ENCODE data around the gene DNMT3A.

The DNMT3A gene

DNA sequence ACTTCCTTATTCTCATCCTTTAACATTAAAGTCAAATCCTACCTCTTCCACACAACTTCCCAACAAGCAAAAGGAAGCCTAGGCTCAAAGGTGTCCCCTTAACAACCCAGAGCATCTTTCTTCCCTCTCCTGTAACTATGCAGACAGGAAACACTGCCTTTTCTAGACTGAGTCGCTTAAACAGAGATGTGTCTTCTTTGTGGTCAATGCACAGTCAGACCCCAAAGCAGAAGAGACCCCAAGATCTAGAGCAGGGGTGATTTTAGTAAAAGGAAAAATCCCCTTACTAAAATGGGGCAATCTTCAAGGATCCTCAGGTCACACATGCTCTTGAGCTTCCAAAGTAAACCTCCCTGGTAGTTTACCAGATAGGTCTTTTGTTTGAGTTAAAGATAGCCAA lies 86.8 kb downstream of the DNMT3A start:
- DNase-seq, result no peak

DNA sequence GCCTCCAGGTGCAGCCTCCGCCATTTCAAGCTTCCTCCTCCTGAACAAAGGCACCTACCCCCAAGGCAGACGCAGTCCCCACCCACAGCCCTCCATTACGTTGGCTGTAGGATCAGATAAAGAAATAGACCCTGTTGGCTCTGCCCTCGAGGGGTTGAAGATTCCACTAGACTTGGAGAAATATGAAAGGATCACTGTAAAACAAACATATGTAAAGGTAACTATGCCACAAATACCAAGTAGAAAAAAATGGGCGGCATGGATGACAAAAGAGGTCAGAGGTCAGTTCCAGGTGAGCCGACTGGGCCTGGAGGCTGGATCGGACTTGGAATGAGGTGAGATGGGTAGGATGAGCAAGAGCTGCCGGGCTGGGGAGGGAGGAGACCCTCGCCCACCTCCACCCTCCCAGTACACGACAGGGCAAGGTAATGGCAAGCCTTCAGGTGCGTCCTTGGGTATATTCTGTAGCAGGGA lies 88.5 kb downstream of the DNMT3A start:
- no peak for DNase-seq

DNA sequence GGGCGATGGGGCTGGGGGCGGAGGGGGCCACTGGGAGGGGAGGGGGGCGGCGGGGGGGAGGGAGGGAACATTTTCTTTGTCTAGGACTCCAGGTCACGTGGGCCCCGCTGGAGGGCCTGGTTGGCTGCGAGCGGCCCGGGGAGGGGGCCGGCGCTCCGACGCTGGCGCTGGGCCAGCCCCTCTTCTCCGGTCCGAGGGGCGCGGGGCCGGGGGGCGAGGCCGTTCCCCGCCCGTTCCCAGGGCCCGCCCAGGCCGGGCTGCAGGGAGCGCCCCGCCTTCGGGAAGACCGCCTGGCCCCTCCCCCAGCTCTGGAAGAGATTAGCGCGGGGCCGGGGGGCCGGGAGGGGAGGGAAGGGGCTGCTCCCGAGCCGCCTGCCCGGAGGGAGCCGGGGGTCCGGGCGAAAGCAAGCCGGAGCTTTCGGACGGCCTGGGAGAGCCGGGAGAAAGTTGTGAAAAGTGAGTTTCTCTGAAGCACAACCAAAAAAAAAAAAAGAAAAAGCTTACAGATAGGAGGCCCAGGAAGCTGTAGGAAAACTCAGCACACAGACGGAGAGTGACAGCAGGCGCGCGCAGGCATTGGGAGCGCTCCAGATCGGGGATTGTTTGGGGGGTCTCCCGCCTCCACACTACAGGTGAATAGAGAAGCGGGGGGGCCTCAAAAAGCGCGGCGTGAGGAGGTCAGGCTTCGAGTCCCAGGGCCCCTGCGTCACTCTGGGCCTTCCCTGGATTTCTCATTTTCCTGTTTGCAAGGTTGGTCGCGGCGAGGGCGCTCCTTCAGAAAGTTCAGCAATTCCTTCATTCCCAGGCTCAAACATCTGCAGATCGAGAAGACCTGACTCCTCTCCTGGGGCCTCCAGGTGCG lies 89.2 kb downstream of the DNMT3A start:
- DNase-seq, result no peak

DNA sequence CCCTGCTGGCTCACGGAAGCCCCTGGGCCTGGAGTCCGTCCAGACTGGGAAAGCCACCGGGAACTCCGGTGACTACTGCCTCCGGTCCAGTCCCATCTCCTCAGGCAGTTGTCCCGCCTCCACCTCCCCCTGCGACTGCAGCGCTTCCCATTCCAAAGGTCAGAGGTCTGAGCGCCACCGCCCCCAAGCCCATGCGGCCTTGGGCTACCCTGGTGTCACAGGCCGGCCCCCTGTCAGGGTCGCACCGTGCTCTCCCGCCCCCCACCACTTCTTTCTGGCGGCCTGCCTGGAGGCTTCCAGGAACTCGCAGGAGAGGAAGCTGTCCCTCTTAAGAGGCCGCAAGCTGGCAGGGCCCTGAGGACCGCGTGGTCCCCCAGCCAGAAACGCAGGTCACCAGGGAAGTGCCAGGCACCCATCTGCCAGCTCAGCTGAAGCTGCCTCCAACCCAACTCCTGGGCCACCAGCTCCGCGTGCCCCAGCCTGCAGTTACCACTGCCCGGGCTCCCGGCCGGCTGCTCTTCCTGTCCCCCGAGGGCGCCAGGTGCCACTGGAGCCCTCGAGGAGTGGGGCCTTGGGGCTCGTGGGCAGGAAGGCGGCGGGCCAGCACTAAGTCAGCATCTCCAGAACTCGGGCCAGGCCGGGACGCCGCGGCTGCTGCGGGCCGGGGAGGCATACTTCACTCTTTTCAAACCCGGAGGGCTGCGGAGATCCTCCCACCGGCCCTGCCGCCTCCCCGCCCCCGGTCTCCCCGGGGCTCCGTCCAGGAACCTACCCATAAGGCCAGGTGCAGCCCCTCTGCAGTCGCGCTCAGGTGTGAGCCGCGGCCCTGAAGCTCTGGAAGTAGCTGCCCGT lies 90.1 kb downstream of the DNMT3A start:
- no peak for DNase-seq

DNA sequence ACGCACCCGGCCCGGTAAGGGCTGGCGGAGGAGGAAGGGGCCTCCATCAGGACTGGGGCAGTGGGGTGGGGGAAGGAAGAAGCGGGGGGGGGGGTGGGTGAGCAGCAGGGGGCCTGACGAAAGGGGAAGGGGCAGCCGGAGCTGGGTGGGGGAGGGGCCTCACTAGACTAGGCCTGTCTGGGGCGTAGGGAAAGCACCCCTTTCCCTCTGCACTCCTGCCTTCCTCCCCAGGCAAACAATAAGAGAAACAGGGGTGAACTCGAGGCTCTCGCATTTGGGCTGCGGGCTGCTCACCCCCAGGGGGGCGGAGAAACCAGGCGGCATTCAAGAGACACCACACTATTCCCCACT lies 90.7 kb downstream of the DNMT3A start:
- DNase-seq, result no peak

DNA sequence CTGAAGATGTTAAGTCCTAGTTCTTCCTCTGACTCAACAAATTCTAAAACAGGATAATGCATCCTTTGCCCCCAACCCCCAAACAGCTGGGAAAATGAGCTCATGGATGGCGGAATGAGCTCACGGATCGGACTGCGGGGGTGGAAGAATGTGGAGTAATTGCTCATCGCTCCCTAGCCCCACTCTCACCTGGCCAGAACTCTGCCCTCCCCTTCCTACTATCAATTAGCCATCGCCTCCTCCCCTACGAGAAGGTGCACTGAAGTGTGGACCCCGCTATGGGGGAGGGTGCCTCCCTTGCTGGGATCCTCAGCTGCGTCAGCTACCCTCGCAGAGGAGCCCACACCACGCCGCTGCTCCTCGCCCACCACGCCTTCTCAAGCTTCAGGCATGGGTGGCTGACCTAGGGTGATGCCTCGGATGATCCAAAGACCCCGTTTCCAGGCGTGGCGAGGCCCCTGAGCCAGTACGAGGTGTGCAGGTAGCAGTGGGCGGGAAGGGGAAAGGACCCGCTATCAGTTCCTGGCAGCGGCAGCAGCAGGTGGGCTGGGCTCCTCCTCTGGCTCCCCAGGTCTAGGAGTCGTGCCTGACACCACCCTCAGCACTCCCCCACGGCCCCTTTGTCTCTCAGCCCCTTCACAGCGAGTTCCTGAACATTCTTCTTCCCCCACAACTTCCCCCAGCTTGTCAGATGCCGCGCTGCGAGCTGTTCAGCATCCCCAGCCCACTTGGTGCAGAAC lies 91.2 kb downstream of the DNMT3A start:
- no peak for DNase-seq

DNA sequence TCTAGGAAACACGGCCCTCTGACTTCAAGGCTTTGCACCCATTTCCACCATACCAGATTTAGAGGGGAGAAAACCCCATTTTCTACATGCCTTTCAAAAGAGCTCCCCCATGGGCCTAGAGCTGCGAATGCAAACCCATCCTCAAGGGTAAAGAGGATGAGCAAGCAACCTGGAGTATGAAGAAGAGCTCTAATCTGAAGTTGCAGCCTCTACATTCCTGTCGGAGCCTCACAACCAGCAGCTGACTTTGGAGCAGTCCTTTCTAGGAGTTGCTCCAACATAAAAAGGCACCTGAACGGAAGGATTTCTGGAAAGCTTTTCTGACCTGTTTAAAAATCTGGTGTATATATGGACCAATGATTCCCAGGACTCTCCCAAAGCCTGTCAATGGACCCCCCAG lies 91.9 kb downstream of the DNMT3A start:
- no peak for DNase-seq

DNA sequence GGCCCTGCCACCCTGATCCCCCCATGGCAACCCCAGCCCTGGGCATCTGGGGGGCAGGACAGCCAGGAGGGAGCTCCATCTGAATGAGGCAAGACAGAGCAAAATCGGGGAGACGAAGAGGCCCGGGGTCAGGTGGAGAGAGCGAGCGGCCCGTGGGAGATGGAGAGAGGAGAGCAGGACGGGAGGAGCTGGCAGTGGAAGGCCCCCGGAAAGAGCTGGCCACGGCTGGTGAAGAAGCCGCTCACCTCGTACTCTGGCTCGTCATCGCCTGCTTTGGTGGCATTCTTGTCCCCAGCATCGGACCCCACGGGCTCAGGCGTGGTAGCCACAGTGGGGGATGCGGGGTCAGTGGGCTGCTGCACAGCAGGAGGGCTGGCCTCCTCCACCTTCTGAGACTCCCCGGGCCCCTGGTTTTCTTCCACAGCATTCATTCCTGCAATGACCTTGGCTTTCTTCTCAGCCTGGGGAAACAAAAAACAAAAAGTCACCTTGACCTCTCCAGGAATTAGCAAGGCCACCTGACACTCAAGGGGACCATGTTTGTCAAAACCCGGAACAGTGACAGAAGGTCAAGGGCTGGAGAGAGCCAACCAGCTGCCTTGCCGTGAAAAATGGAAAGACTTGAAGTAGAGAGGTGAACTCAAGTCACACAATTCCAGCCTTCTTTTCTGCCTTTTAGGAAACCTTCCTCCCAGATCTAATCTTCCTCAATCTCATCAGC lies 93.8 kb downstream of the DNMT3A start:
- no peak for DNase-seq

DNA sequence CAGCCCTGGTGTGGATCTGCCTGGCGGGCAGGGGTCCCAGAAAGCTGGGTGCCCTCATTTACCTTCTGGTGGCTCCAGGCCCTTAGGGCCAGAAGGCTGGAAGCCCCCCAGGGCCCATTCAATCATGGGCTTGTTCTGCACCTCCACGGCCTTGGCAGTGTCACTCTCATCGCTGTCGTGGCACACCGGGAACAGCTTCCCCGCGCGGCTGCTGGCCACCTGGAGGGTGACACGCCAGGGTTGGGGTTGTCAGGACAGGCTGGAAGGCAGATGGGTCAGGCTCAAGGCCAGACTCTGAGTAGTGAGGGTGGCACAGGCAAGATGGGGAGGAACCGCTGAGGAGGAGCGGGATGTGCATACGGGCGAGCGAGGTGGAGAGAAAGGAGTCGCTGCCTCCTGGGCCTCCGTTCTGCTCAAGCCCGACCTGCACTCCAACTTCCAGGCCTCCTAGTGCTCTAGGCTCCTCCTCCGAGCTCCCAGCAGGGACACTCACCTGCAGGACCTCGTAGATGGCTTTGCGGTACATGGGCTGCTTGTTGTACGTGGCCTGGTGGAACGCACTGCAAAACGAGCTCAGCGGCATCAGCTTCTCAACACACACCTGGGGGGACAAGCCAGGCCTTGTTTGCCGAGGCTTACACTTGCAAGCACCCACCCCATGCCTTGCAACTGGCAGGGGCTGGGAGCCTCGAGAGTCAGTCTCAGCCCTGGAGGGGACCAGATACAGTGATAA lies 95.0 kb downstream of the DNMT3A start:
- DNase-seq, result no peak

DNA sequence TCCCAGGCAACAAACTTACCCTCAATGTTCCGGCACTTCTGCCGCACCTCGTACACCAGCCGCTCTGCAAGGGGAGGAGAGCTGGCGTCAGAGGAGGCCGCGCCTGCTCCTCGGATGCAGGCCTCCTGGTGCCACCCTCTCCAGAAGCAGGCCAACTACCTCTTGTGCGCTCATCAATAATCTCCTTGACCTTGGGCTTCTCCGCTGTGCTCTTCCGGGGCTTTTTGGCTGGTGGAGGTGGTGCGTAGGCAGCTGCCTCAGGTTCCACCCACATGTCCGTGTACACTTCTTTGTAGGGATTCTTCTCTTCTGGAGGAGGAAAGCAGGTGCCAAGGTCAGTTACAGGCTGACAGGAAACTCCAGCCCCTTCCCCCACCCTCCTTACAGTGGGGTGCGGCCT lies 95.7 kb downstream of the DNMT3A start:
- no peak for DNase-seq

DNA sequence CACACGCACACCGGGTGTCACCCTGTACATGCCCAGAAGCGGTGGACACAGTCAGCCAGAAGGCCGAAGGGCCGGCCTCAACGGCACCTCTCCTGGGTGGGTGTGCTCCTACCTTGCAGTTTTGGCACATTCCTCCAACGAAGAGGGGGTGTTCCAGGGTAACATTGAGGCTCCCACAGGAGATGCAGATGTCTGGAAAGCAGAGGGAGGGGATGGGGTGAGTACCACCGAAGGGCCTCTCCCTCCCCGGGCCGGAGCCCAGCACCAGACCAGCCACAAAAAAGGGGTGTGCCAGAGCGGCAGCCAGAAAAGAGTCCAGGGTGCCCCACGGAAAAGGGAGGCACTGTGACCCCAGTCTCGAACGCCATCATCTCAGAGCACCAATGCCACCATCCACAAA lies 96.6 kb downstream of the DNMT3A start:
- no peak for DNase-seq

DNA sequence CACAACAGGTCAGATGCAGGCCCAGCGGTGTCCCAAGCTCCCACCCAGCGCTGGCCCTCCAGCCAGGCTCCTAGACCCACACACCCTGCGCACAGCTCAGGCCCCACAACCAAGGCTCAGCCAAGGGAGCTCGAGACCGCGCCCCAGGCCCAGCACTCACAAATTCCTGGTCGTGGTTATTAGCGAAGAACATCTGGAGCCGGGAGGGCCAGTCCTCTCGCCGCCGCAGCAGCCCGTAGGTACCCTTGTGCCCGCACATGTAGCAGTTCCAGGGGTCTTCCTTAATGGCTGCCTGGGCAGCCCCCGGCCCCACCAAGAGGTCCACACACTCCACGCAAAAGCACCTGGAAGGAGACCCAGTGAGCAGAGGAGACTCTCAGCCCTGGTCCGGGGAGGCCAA lies 97.7 kb downstream of the DNMT3A start:
- no peak for DNase-seq

DNA sequence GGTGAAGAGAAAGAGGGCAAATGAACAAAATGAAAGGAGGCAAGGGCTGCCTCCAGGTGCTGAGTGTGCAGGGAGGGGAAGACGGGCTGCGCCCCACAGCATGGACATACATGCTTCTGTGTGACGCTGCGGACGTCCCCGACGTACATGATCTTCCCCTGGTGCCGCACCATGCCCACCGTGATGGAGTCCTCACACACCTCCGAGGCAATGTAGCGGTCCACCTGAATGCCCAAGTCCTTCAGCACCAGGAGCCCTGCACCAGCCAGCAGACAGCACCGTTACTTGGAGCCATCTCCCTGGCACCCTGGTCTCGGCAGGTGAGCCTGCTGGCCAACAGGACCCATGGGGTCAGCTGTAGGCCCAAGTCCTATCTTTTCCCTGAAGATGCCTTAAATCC lies 100.3 kb downstream of the DNMT3A start:
- DNase-seq, result no peak

DNA sequence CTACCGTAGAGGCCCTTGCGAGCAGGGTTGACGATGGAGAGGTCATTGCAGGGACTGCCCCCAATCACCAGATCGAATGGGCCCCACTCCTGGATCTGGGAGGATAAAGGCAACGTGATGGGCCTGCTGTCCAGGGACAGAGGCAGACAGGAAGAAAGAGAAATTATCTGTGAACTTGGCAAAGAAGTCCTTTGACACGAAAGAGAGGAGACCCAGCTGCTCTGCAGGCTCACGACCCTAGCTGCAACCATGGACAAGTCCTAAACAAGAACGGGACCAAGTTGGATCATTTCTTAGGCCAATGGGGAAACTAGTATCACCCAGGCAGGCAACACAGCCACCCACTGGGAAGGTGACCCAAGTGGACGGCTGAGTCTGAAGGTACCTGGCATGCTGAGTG lies 101.1 kb downstream of the DNMT3A start:
- DNase-seq, result no peak

DNA sequence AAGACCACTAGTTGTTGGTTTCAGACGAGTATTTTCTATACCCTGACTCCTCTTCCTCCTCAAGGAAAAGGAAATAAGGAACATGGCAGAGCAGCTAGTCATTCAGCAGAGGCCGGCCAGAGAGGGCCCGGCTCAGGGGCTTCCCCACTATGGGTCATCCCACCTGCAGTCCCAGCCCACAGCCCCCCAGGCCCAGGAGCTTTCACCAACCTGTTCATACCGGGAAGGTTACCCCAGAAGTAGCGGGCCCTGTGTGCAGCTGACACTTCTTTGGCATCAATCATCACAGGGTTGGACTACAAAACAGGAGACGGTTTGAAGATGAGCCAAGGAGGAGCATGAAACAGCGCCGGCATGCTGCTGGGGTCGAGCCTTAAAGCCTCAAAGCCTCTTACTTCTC lies 102.8 kb downstream of the DNMT3A start:
- no peak for DNase-seq

DNA sequence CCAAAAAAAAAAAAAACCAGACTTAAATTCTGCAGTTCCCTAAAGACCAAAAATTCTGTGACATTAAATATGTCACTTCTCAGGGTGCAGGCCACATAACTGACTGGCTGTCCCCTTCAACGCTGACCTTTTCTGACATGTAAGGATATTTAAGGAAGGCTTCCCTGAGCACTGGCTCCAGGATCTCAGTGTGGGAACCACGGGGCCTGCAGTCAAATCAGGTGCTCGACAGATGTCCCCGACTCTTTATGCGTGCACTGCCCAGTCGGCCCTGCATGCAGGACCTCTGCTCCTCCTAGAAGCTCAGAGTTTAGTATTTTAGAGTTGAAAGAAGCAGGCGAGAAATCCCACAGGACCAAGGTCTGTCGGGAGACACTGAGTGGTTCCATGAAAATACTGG lies 104.0 kb downstream of the DNMT3A start:
- no peak for DNase-seq

DNA sequence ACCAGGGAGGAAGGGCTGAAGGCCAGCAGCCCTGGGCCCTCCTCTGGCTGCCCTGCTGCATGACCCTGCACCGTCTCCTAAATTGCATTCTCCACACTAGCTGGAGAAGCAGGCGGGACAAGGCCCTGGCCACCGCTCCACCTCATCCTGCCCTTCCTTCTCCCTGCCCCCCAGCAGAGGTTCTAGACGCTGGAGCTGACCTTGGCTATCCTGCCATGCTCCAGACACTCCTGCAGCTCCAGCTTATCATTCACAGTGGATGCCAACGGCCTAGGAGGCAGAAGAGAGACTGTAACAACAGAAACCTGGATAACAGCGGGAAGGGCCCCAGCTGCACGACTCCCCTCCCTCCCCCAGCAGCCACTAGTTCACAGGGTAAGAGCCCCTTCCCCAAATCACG lies 105.0 kb downstream of the DNMT3A start:
- no peak for DNase-seq

DNA sequence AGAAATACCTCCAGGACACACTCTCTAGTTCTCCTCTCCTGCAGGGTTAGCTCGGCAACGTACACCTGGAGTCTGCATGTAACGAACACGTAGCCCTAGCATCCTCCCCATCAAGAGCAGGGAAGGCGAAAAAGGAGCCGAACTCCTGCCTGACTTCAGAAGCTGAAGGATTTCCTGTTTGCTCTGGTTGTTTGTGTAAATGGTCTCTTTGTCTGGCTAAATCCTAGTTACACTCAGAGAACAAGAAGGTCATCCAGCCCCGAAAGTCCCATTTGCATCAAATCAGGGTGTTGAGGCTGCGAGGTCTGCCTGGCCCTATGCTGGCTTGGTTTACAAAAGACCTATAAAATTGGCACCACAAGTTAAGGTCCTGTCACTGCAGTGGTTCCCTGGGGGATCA lies 107.0 kb downstream of the DNMT3A start:
- DNase-seq, result no peak

DNA sequence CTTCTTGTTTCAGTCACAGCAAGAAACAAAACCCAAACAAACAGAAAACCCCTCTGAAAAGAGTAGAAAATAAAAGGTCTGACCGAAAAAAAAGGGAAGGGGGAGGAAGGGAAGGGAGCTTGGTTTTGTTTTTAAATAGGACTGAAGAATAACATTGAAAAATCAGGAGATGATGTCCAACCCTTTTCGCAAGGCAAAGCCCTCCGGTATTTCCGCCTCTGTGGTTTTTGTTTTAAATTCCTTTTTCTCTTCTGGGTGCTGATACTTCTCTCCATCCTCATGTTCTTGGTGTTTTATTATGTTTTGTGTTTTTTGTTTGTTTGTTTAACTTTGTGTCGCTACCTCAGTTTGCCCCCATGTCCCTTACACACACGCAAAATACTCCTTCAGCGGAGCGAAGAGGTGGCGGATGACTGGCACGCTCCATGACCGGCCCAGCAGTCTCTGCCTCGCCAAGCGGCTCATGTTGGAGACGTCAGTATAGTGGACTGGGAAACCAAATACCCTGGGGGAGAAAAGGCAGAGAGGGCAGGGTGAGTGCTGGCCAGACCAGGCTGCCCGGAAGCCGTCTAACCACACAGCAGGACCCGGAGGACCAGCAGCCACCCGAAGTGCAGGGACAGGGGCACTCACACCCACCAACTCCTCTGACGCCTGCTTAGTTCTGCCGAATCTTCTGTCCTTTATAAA lies 107.7 kb downstream of the DNMT3A start:
- DNase-seq, result no peak

DNA sequence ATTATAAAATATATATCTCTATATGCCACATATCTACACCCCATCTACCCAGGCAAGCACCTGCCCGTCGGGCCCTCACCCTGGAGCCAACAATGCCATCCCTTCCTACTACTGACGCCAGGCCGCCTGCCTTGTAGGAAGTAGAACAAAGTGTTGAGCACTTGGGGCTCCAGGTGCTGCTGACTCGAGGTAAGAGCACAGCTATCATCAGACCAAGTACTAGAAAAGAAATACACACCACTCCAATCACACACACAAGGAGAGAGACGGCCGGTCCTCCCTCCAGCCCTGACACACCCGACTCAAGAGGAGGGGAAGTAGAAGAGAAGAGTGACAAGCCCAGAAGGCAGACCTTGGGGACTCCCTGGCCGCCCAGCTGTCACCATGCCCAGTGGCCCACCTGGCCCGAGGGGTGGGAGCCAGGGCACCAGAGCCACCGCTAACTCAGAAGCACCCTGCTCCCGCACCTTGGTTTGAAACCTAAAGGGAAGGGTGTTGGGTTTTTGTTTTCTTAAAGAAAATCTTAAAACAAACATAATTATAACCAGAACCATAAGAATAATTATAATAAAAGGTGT lies 109.4 kb downstream of the DNMT3A start:
- no peak for DNase-seq

DNA sequence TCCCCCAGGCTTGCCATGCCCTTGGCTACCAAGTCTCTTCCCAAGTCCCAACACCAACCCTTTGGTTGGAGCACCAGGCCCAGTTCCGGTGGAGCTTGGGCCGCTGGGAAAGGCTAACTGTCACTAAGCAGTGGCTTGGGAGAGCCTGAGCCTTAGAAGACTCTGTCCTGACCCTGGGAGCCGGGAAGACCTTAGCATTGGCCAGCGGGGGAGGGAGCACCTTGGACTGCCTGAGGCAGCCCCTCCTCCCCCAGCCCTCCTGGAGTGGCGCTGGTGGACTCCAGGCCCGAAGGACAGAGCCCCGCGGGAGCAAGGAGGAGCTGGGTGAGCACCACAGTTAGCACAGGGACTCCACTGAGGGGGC lies 110.8 kb downstream of the DNMT3A start:
- no peak for DNase-seq

Data from SHP77 treated with DMSO at 0.1 percent for 48 hours (cell line).